ENCODE data around the gene MEA1.

GRCh38 chr6:43007126-43007525 is 6.6 kb downstream of the MEA1 start:
- TF ChIP-seq RAD21 (IDR thresholded peaks at IDR 0.05; ENCODE audit: low read depth) (no peak), MAX (IDR thresholded peaks at IDR 0.05) (no peak), USF1 (IDR thresholded peaks at IDR 0.05) (no peak), YY1 (IDR thresholded peaks at IDR 0.05; ENCODE audit: low read depth) (no peak), TCF12 (IDR thresholded peaks at IDR 0.05; ENCODE audit: low read depth) (no peak), EP300 (IDR thresholded peaks at IDR 0.05; ENCODE audit: borderline replicate concordance) (no peak), CEBPB (IDR thresholded peaks at IDR 0.05) (no peak), FOXM1 (IDR thresholded peaks at IDR 0.05; ENCODE audit: borderline replicate concordance, low read depth) (no peak), TAF1 (IDR thresholded peaks at IDR 0.05; ENCODE audit: low read depth) (no peak)

Measured in Ishikawa (cell line).